IMR-90 (cell line): ENCODE measurements around the gene CCNB1. TPM values are rescaled to one million over a fixed set of nuclear protein-coding genes. Genes with fewer than 3 reads are reported as not detected.

Source experiments
- ATAC-seq: fragments of 200-7000 bp; cut with Tn5 transposase; 2 replicates; pipeline ENCODE4 v1.9.1; 2020; ENCODE audit warnings: low read depth, mild to moderate bottlenecking, moderate library complexity
- BruUV-seq: library from RNA; stranded (reverse); fragments of 400-500 nt; replicated peaks from 2 replicates; lab custom pipeline; 2021; lab: Mats Ljungman, UMichigan
- CTCF ChIA-PET: fragments of 300-600 bp; formaldehyde crosslinking; extraction: SDS; loops from one replicate; lab custom pipeline; 2021; ENCODE audit warnings: antibody characterized with exemption; lab: Yijun Ruan, JAX
- POLR2A ChIA-PET: fragments of 300-600 bp; sonication (Branson Sonifier 250); formaldehyde crosslinking; loops from one replicate; lab custom pipeline; 2022; ENCODE audit warnings: antibody characterized with exemption; ENCODE audit not compliant: unreplicated experiment; lab: Charles Lee
- DNase-seq: peaks from one replicate; pipeline ENCODE4 v3.0.0; 2013
- H2AFZ ChIP-seq: replicated peaks from 2 replicates; pipeline ENCODE3; 2013; ENCODE audit warnings: low read length, mild to moderate bottlenecking; ENCODE audit not compliant: poor library complexity
- H2AK5ac ChIP-seq: 2 replicates; pipeline ENCODE4 v1.6.1; 2013; ENCODE audit warnings: low read depth, low read length, inconsistent platforms
- H2AK9ac ChIP-seq: replicated peaks from 2 replicates; pipeline ENCODE3; 2013; ENCODE audit warnings: mild to moderate bottlenecking, low read depth, low read length, moderate library complexity; ENCODE audit not compliant: poor library complexity
- H2BK120ac ChIP-seq: 2 replicates; pipeline ENCODE4 v1.6.1; 2013; ENCODE audit warnings: low read depth, low read length, inconsistent platforms
- H2BK15ac ChIP-seq: 3 replicates; pipeline ENCODE4 v1.6.1; 2013; ENCODE audit warnings: low read depth, low read length, inconsistent platforms
- H2BK20ac ChIP-seq: 2 replicates; pipeline ENCODE4 v1.6.1; 2013; ENCODE audit warnings: low read depth, mild to moderate bottlenecking, inconsistent platforms, low read length, moderate library complexity
- H2BK5ac ChIP-seq: 2 replicates; pipeline ENCODE4 v1.6.1; 2013; ENCODE audit warnings: mild to moderate bottlenecking, low read depth, low read length, inconsistent platforms; ENCODE audit not compliant: poor library complexity, severe bottlenecking
- H3K14ac ChIP-seq: replicated peaks from 2 replicates; pipeline ENCODE4 v1.6.1; 2013; ENCODE audit warnings: low read depth, low read length, inconsistent platforms
- H3K18ac ChIP-seq: 2 replicates; pipeline ENCODE4 v1.6.1; 2013; ENCODE audit warnings: low read depth, low read length, control low read depth
- H3K23ac ChIP-seq: 2 replicates; pipeline ENCODE4 v1.6.1; 2013; ENCODE audit warnings: low read depth, low read length, inconsistent platforms
- H3K27ac ChIP-seq: 2 replicates; pipeline ENCODE4 v1.5.1; 2013; ENCODE audit warnings: mild to moderate bottlenecking, control low read depth, low read length; ENCODE audit not compliant: insufficient read depth
- H3K27me3 ChIP-seq: 2 replicates; pipeline ENCODE4 v1.6.1; 2013; ENCODE audit warnings: low read length; ENCODE audit not compliant: control insufficient read depth, insufficient read depth
- H3K36me3 ChIP-seq: 2 replicates; pipeline ENCODE4 v1.6.1; 2013; ENCODE audit warnings: low read length, mixed read lengths; ENCODE audit not compliant: control insufficient read depth, insufficient read depth
- H3K4ac ChIP-seq: 2 replicates; pipeline ENCODE4 v1.6.1; 2013; ENCODE audit warnings: low read depth, low read length, inconsistent platforms
- H3K4me1 ChIP-seq: 2 replicates; pipeline ENCODE4 v1.6.1; 2013; ENCODE audit warnings: low read length, mixed read lengths; ENCODE audit not compliant: control insufficient read depth, insufficient read depth
- H3K4me2 ChIP-seq: 2 replicates; pipeline ENCODE4 v1.6.1; 2013; ENCODE audit warnings: low read depth, mild to moderate bottlenecking, control low read depth, low read length, moderate library complexity
- H3K4me3 ChIP-seq: 2 replicates; pipeline ENCODE4 v1.5.1; 2013; ENCODE audit warnings: low read depth, mild to moderate bottlenecking, control low read depth, low read length, moderate library complexity; ENCODE audit not compliant: insufficient read depth
- H3K56ac ChIP-seq: 2 replicates; pipeline ENCODE4 v1.6.1; 2013; ENCODE audit warnings: low read length, inconsistent platforms; ENCODE audit not compliant: insufficient read depth; ENCODE audit errors: extremely low read depth
- H3K79me1 ChIP-seq, 2 experiments: 2 replicates each; pipeline ENCODE4 v1.6.1; 2013; ENCODE audit warnings: low read length in 2 of 2, inconsistent platforms in 1 of 2, low read depth in 1 of 2
- H3K9ac ChIP-seq: 2 replicates; pipeline ENCODE4 v1.6.1; 2013; ENCODE audit warnings: low read depth, low read length, control low read depth
- H3K9me1 ChIP-seq: 2 replicates; pipeline ENCODE4 v1.6.1; 2013; ENCODE audit warnings: low read length, inconsistent platforms; ENCODE audit not compliant: insufficient read depth
- H3K9me3 ChIP-seq: 2 replicates; pipeline ENCODE4 v1.6.1; 2013; ENCODE audit warnings: low read length; ENCODE audit not compliant: control insufficient read depth, insufficient read depth
- H4K20me1 ChIP-seq: 2 replicates; pipeline ENCODE4 v1.6.1; 2013; ENCODE audit warnings: low read length, inconsistent platforms; ENCODE audit not compliant: insufficient read depth
- H4K5ac ChIP-seq: 2 replicates; pipeline ENCODE4 v1.6.1; 2013; ENCODE audit warnings: mild to moderate bottlenecking, low read depth, low read length, control low read depth
- H4K8ac ChIP-seq, 2 experiments: 2 replicates each; pipeline ENCODE4 v1.6.1; 2013; ENCODE audit warnings: low read depth in 2 of 2, low read length in 2 of 2, control low read depth in 1 of 2, inconsistent platforms in 1 of 2
- H4K91ac ChIP-seq: 2 replicates; pipeline ENCODE4 v1.6.1; 2013; ENCODE audit warnings: low read depth, low read length, inconsistent platforms; ENCODE audit not compliant: insufficient read depth
- BHLHE40 ChIP-seq: fragments of 150-350 bp; IDR thresholded peaks from 2 replicates; pipeline ENCODE4 v1.6.1; 2016; ENCODE audit warnings: mild to moderate bottlenecking, low read depth, low read length
- CEBPB ChIP-seq: IDR thresholded peaks from 2 replicates; pipeline ENCODE4 v1.6.1; 2012; ENCODE audit warnings: low read depth, low read length, improper control_type of control experiment
- CHD1 ChIP-seq: IDR thresholded peaks from 2 replicates; pipeline ENCODE4 v1.6.1; 2012; ENCODE audit warnings: low read depth, low read length, improper control_type of control experiment
- FOS ChIP-seq: fragments of 150-350 bp; IDR thresholded peaks from 2 replicates; pipeline ENCODE4 v1.6.1; 2016; ENCODE audit warnings: low read depth, low read length
- MAFK ChIP-seq: IDR thresholded peaks from 2 replicates; pipeline ENCODE4 v1.6.1; 2012; ENCODE audit warnings: low read depth, low read length, improper control_type of control experiment
- MXI1 ChIP-seq: IDR thresholded peaks from 2 replicates; pipeline ENCODE4 v1.6.1; 2012; ENCODE audit warnings: low read depth, mild to moderate bottlenecking, low read length, moderate library complexity, borderline replicate concordance
- NFE2L2 ChIP-seq: fragments of 150-350 bp; IDR thresholded peaks from 2 replicates; pipeline ENCODE4 v1.6.1; 2016; ENCODE audit warnings: low read depth, mild to moderate bottlenecking, low read length
- POLR2A ChIP-seq: IDR thresholded peaks from 2 replicates; pipeline ENCODE4 v1.6.1; 2012; ENCODE audit warnings: mild to moderate bottlenecking, low read depth, low read length
- RAD21 ChIP-seq: IDR thresholded peaks from 2 replicates; pipeline ENCODE4 v1.6.1; 2012; ENCODE audit warnings: low read length, improper control_type of control experiment
- RFX5 ChIP-seq: IDR thresholded peaks from 2 replicates; pipeline ENCODE4 v1.8.0; 2012; ENCODE audit warnings: low read depth, mild to moderate bottlenecking, low read length, moderate library complexity
- SMC3 ChIP-seq: fragments of 150-350 bp; IDR thresholded peaks from 2 replicates; pipeline ENCODE4 v1.6.1; 2016; ENCODE audit warnings: low read depth, mild to moderate bottlenecking, antibody characterized with exemption, low read length, moderate library complexity
- WGBS, 2 experiments: methylation state at CpG; one replicate each; pipeline versions ENCODE4 v1.1.5 to v1.1.7; 2013; ENCODE audit warnings: missing lambda C conversion rate in 2 of 2; ENCODE audit not compliant: insufficient read length in 1 of 2; ENCODE audit errors: extremely low coverage in 2 of 2; 5-methylcytosine and 5-hydroxymethylcytosine counted together
- dilution Hi-C: fragments of 300-500 bp; cut with HindIII; formaldehyde crosslinking; loops from one replicate; pipeline ENCODE4 v1.14.3; 2018; ENCODE audit warnings: low sequenced_read_pairs; ENCODE audit not compliant: unreplicated experiment
- in situ Hi-C: fragments of 300-500 bp; cut with MboI; formaldehyde crosslinking; loops from 3 replicates; pipeline ENCODE4 v1.14.3; 2019; ENCODE audit warnings: low sequenced_read_pairs, inconsistent platforms, mixed read lengths
- intact Hi-C: fragments of 100-400 bp; cut with micrococcal nuclease; formaldehyde crosslinking; loops from 2 replicates; pipeline ENCODE4 v1.10.0; 2022
- polyA plus RNA-seq, 3 experiments: library from polyadenylated mRNA; depleted of rRNA; stranded (reverse); fragments of >200 nt; gene quantifications; 2 replicates each; pipeline ENCODE4 v1.2.3, GENCODE V29; 2012; ENCODE audit warnings: low replicate concordance in 1 of 3
- total RNA-seq: library from RNA; depleted of rRNA; stranded (reverse); fragments of >200 nt; gene quantifications from 2 replicates; pipeline ENCODE4 v1.2.3, GENCODE V29; 2012
- TF ChIP-seq, protein P1 (sequence below): fragments of 150-350 bp; IDR thresholded peaks from 2 replicates; pipeline ENCODE4 v1.6.1; 2017; ENCODE audit warnings: mild to moderate bottlenecking, antibody characterized with exemption, low read length, low read depth
- TF ChIP-seq, protein P2 (sequence below): fragments of 150-350 bp; IDR thresholded peaks from 2 replicates; pipeline ENCODE4 v1.6.1; 2016; ENCODE audit warnings: low read depth, mild to moderate bottlenecking, low read length, moderate library complexity, borderline replicate concordance
- TF ChIP-seq, protein P3 (sequence below): conservative IDR thresholded peaks from 2 replicates; pipeline ENCODE4 v1.5.1; 2012; ENCODE audit warnings: mild to moderate bottlenecking, low read depth, low read length, improper control_type of control experiment

CCNB1 gene
- total and polyA plus RNA-seq, 2 of the 4 experiments (the other 2 are of a cell fraction) = 83.3 to 160 TPM

DNA sequence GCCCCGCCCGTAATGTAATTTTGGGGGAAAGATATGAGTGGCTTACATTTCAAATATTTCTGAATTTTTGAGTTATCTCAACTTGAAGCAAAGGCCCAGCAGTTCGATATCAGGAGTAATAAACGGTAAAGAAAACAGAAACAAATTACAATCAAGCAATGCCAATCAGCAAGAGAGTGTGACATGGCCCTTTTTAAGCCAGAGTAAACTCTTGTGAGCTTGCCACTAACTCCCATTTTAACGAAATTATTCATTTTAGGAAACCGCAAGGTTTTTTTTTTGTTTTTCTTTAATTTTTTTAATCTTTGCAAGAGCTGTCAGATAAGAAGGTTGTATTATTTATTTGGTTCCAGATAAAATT lies 50.2 kb downstream of the CCNB1 start:
- no TSS peak for BruUV-seq
- Histone ChIP-seq H2BK20ac (no peak overlapping the region), H3K14ac (peak overlapping the region; percentile 76; the same call in 1 of the 2 replicates), H3K27me3 (no peaks in the 10 kb centered on the region), H2BK15ac (no peak overlapping the region), H2BK5ac (no peak overlapping the region), H3K9ac (no peak overlapping the region), H3K56ac (no peak overlapping the region; the same call in 1 of the 2 replicates), H2BK120ac (no peak overlapping the region), H3K79me1 (peaks cover 15 to 16% of the 10 kb centered on the region in 2 experiments; a peak in 3 of 4 replicates), H3K27ac (no peak overlapping the region), H4K5ac (peak overlapping the region; percentile 42; the same call in 1 of the 2 replicates), H2AK9ac (peak overlapping the region; percentile 88), H3K4me1 (peaks cover 6% of the 10 kb centered on the region), H3K4me2 (peak overlapping the region; percentile 51; the same call in 1 of the 2 replicates), H3K4me3 (peak overlapping the region; percentile 91), H4K91ac (peak overlapping the region; percentile 30; the same call in 1 of the 2 replicates), H3K18ac (no peak overlapping the region), H3K23ac (no peak overlapping the region), H2AK5ac (0 out of 2 replicates have a peak overlapping the region, but pooled peaks have one; percentile 51), H3K4ac (peak overlapping the region; percentile 69; the same call in 1 of the 2 replicates), H3K36me3 (0 out of 2 replicates have a peak, but pooled peaks cover 2% of the 10 kb centered on the region), H4K20me1 (no peaks in the 10 kb centered on the region), H2AFZ (peak overlapping the region; percentile 32), H4K8ac (peak overlapping the region; percentile 37 to 76; a peak in 3 of 4 replicates), H3K9me1 (no peaks in the 10 kb centered on the region), H3K9me3 (no peaks in the 10 kb centered on the region)
- DNase-seq = no peak
- no CpG with 5 or more reads among the region's 6 CpGs for WGBS, 2 experiments
- dilution Hi-C loops (no loop called here), in situ Hi-C loops (no loop called here), intact Hi-C loops (no loop called here)
- POLR2A ChIA-PET = no interaction called here
- no peak for TF ChIP-seq MXI1
- TF ChIP-seq SMC3 = no peak
- no peak for TF ChIP-seq FOS
- no peak for TF ChIP-seq BHLHE40
- TF ChIP-seq CEBPB = no peak
- TF ChIP-seq CHD1 = no peak
- no peak for TF ChIP-seq MAFK
- TF ChIP-seq POLR2A = no peak
- TF ChIP-seq, protein P1, sequence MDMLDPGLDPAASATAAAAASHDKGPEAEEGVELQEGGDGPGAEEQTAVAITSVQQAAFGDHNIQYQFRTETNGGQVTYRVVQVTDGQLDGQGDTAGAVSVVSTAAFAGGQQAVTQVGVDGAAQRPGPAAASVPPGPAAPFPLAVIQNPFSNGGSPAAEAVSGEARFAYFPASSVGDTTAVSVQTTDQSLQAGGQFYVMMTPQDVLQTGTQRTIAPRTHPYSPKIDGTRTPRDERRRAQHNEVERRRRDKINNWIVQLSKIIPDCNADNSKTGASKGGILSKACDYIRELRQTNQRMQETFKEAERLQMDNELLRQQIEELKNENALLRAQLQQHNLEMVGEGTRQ = no peak
- TF ChIP-seq RFX5 = no peak
- no peak for TF ChIP-seq RAD21
- TF ChIP-seq, protein P2, sequence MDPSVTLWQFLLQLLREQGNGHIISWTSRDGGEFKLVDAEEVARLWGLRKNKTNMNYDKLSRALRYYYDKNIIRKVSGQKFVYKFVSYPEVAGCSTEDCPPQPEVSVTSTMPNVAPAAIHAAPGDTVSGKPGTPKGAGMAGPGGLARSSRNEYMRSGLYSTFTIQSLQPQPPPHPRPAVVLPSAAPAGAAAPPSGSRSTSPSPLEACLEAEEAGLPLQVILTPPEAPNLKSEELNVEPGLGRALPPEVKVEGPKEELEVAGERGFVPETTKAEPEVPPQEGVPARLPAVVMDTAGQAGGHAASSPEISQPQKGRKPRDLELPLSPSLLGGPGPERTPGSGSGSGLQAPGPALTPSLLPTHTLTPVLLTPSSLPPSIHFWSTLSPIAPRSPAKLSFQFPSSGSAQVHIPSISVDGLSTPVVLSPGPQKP = no peak
- TF ChIP-seq, protein P3, sequence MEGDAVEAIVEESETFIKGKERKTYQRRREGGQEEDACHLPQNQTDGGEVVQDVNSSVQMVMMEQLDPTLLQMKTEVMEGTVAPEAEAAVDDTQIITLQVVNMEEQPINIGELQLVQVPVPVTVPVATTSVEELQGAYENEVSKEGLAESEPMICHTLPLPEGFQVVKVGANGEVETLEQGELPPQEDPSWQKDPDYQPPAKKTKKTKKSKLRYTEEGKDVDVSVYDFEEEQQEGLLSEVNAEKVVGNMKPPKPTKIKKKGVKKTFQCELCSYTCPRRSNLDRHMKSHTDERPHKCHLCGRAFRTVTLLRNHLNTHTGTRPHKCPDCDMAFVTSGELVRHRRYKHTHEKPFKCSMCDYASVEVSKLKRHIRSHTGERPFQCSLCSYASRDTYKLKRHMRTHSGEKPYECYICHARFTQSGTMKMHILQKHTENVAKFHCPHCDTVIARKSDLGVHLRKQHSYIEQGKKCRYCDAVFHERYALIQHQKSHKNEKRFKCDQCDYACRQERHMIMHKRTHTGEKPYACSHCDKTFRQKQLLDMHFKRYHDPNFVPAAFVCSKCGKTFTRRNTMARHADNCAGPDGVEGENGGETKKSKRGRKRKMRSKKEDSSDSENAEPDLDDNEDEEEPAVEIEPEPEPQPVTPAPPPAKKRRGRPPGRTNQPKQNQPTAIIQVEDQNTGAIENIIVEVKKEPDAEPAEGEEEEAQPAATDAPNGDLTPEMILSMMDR = no peak
- TF ChIP-seq NFE2L2 = no peak
- CTCF ChIA-PET = interaction anchor here (0.9 kb wide), 1 partner anchor 11 kb away, joined by 3 read pairs; no protein-coding TSS in a partner anchor
- no peak for ATAC-seq
